Astrocyte (in vitro differentiated cells and primary cell): ENCODE measurements around the gene PARD3B.

ENCODE experiments used
- EZH2 ChIP-seq: IDR thresholded peaks from 2 replicates; pipeline ENCODE4 v1.6.1; 2012; ENCODE audit warnings: mild to moderate bottlenecking, low read length, inconsistent platforms; ENCODE audit not compliant: insufficient read depth
- TF ChIP-seq, protein P1 (sequence below): IDR thresholded peaks from 2 replicates; pipeline ENCODE4 v1.5.1; 2011; ENCODE audit warnings: low read depth, mild to moderate bottlenecking, inconsistent platforms, low read length, moderate library complexity; ENCODE audit not compliant: insufficient read depth

DNA sequence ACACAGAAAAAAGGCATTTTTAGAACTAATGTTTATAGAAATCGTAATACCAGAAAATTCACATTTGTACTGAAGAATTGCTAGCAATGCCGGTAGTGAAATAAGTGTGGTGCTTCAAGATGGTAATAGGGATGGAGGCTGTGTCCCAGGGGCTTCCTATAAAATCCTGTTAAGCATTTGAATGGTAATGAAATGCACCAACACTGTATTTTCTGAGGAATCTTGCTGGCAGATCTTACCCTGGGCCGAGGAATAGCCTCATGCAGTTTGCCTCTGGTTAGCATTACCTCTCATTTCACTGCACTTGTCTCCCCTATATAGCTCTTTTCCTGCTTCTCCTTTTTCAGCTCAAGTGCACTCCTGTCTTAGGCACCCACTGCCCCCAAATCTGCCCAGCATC lies 635.5 kb downstream of the PARD3B start:
- TF ChIP-seq, protein P1, sequence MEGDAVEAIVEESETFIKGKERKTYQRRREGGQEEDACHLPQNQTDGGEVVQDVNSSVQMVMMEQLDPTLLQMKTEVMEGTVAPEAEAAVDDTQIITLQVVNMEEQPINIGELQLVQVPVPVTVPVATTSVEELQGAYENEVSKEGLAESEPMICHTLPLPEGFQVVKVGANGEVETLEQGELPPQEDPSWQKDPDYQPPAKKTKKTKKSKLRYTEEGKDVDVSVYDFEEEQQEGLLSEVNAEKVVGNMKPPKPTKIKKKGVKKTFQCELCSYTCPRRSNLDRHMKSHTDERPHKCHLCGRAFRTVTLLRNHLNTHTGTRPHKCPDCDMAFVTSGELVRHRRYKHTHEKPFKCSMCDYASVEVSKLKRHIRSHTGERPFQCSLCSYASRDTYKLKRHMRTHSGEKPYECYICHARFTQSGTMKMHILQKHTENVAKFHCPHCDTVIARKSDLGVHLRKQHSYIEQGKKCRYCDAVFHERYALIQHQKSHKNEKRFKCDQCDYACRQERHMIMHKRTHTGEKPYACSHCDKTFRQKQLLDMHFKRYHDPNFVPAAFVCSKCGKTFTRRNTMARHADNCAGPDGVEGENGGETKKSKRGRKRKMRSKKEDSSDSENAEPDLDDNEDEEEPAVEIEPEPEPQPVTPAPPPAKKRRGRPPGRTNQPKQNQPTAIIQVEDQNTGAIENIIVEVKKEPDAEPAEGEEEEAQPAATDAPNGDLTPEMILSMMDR: no peak
- TF ChIP-seq EZH2: no peak
